ENCODE results near the gene KCNK18.

KCNK18 gene

GRCh38 chr10:117197189-117197588, at the start of gene KCNK18:
TSS of gene KCNK18 (plus strand) at chr10:117197489. CDS start at chr10:117197489, 0 bp downstream.
- H3K27ac Mint-ChIP-seq: no peak within 1 kb of the TSS
- no peak within 1 kb of the TSS for H3K4me3 Mint-ChIP-seq
- no peaks in the 10 kb centered on the region for H3K4me1 Mint-ChIP-seq
- H3K36me3 Mint-ChIP-seq: no peaks in the 10 kb centered on the region
- ATAC-seq: no peak
- H3K9me3 Mint-ChIP-seq: no peaks in the 10 kb centered on the region
- no peak for DNase-seq (ENCODE audit: low spot score in 2 of 2)

- H3K27ac Mint-ChIP-seq: no peak overlapping the region
- ATAC-seq: no peak
- no peak overlapping the region for H3K4me3 Mint-ChIP-seq
- DNase-seq (ENCODE audit: low spot score in 2 of 2): no peak
- H3K4me1 Mint-ChIP-seq: no peaks in the 10 kb centered on the region
- no peaks in the 10 kb centered on the region for H3K9me3 Mint-ChIP-seq
- H3K36me3 Mint-ChIP-seq: no peaks in the 10 kb centered on the region
These were observed 49.0 kb upstream of the KCNK18 start for GRCh38 chr10:117148284-117148683.

- no peak for ATAC-seq
- no peak overlapping the region for H3K4me3 Mint-ChIP-seq
- no peak for DNase-seq (ENCODE audit: low spot score in 2 of 2)
- H3K9me3 Mint-ChIP-seq: no peaks in the 10 kb centered on the region
- no peaks in the 10 kb centered on the region for H3K36me3 Mint-ChIP-seq
- H3K27ac Mint-ChIP-seq: no peak overlapping the region
- no peaks in the 10 kb centered on the region for H3K4me1 Mint-ChIP-seq
These were observed 44.6 kb upstream of the KCNK18 start for GRCh38 chr10:117152668-117153067.

GRCh38 chr10:117158297-117158696, 39.0 kb upstream of the KCNK18 start:
- no peaks in the 10 kb centered on the region for H3K9me3 Mint-ChIP-seq
- H3K27ac Mint-ChIP-seq: no peak overlapping the region
- no peaks in the 10 kb centered on the region for H3K36me3 Mint-ChIP-seq
- ATAC-seq (no peak), DNase-seq (ENCODE audit: low spot score in 2 of 2) (no peak)
- H3K4me3 Mint-ChIP-seq: no peak overlapping the region
- peaks cover 8% of the 10 kb centered on the region for H3K4me1 Mint-ChIP-seq

- Mint-ChIP-seq H3K27ac (no peak overlapping the region), H3K9me3 (no peaks in the 10 kb centered on the region), H3K4me3 (no peak overlapping the region), H3K4me1 (peaks cover 8% of the 10 kb centered on the region), H3K36me3 (no peaks in the 10 kb centered on the region)
- DNase-seq (ENCODE audit: low spot score in 2 of 2): no peak
- ATAC-seq: no peak
These were observed 37.9 kb upstream of the KCNK18 start for GRCh38 chr10:117159390-117159789.

- DNase-seq (ENCODE audit: low spot score in 2 of 2): no peak
- H3K4me3 Mint-ChIP-seq: no peak overlapping the region
- no peaks in the 10 kb centered on the region for H3K9me3 Mint-ChIP-seq
- H3K4me1 Mint-ChIP-seq: peaks cover 16% of the 10 kb centered on the region
- no peaks in the 10 kb centered on the region for H3K36me3 Mint-ChIP-seq
- no peak overlapping the region for H3K27ac Mint-ChIP-seq
- ATAC-seq: no peak
These were observed 36.7 kb upstream of the KCNK18 start for GRCh38 chr10:117160567-117160966.

- Mint-ChIP-seq H3K27ac (no peak overlapping the region), H3K4me3 (no peak overlapping the region), H3K9me3 (no peaks in the 10 kb centered on the region), H3K36me3 (no peaks in the 10 kb centered on the region), H3K4me1 (peaks cover 16% of the 10 kb centered on the region)
- DNase-seq (ENCODE audit: low spot score in 2 of 2) (no peak), ATAC-seq (no peak)
These were observed 35.8 kb upstream of the KCNK18 start for GRCh38 chr10:117161386-117162033.

GRCh38 chr10:117162093-117163060, 34.9 kb upstream of the KCNK18 start:
- H3K36me3 Mint-ChIP-seq: no peaks in the 10 kb centered on the region
- peak overlapping the region; percentile 42 for H3K4me3 Mint-ChIP-seq
- no peak for ATAC-seq
- no peak overlapping the region for H3K27ac Mint-ChIP-seq
- no peak for DNase-seq (ENCODE audit: low spot score in 2 of 2)
- peaks cover 23% of the 10 kb centered on the region for H3K4me1 Mint-ChIP-seq
- H3K9me3 Mint-ChIP-seq: no peaks in the 10 kb centered on the region

- H3K36me3 Mint-ChIP-seq: no peaks in the 10 kb centered on the region
- no peaks in the 10 kb centered on the region for H3K9me3 Mint-ChIP-seq
- no peak overlapping the region for H3K27ac Mint-ChIP-seq
- ATAC-seq (no peak), DNase-seq (ENCODE audit: low spot score in 2 of 2) (peak in 1 of 2 donors; percentile 49)
- peak overlapping the region; percentile 42 for H3K4me3 Mint-ChIP-seq
- H3K4me1 Mint-ChIP-seq: peaks cover 23% of the 10 kb centered on the region
These were observed 34.0 kb upstream of the KCNK18 start for GRCh38 chr10:117163061-117163953.

GRCh38 chr10:117163954-117164548, 33.2 kb upstream of the KCNK18 start:
- Mint-ChIP-seq H3K4me3 (no peak overlapping the region), H3K9me3 (no peaks in the 10 kb centered on the region), H3K4me1 (peaks cover 23% of the 10 kb centered on the region), H3K27ac (no peak overlapping the region), H3K36me3 (no peaks in the 10 kb centered on the region)
- no peak for DNase-seq (ENCODE audit: low spot score in 2 of 2)
- no peak for ATAC-seq

GRCh38 chr10:117164592-117165537, 32.4 kb upstream of the KCNK18 start:
- Mint-ChIP-seq H3K36me3 (no peaks in the 10 kb centered on the region), H3K27ac (no peak overlapping the region), H3K4me1 (peaks cover 23% of the 10 kb centered on the region), H3K4me3 (peak overlapping the region; percentile 19), H3K9me3 (no peaks in the 10 kb centered on the region)
- DNase-seq (ENCODE audit: low spot score in 2 of 2): no peak
- no peak for ATAC-seq

- Mint-ChIP-seq H3K36me3 (no peaks in the 10 kb centered on the region), H3K4me1 (peaks cover 23% of the 10 kb centered on the region), H3K27ac (no peak overlapping the region), H3K9me3 (no peaks in the 10 kb centered on the region), H3K4me3 (peak overlapping the region; percentile 19)
- DNase-seq (ENCODE audit: low spot score in 2 of 2): peak in 1 of 2 donors; percentile 53
- ATAC-seq: peak; percentile 17
These were observed 31.5 kb upstream of the KCNK18 start for GRCh38 chr10:117165538-117166417.

All from stimulated activated effector memory CD8-positive, alpha-beta T cell treated with anti-CD3 and anti-CD28 coated beads, Interleukin-12 subunit alpha, Interleukin-12 subunit beta, amount 100 ng/mL, for 72 hours (primary cell).